ENCODE results near the gene KATNBL1. TPM values are rescaled to one million over a fixed set of nuclear protein-coding genes. Genes with fewer than 3 reads are reported as not detected.

Gene KATNBL1
- total and polyA plus RNA-seq, 2 experiments from 2014 or later, result 68.2 to 96.1 TPM

GRCh38 chr15:34116620-34117019, 93.3 kb downstream of the KATNBL1 start:
- no peaks in the 10 kb centered on the region for H3K4me1 ChIP-seq (ENCODE audit: insufficient read depth)
- Mint-ChIP-seq H3K4me1 (no peaks in the 10 kb centered on the region), H3K9me3 (no peaks in the 10 kb centered on the region; the same call in 2 of the 3 replicates), H3K27ac (no peak overlapping the region), H3K4me3 (no peak overlapping the region), H3K27me3 (ENCODE audit: insufficient read depth, low read depth, poor library complexity) (peaks cover 9% of the 10 kb centered on the region), H3K36me3 (ENCODE audit: low read depth) (no peaks in the 10 kb centered on the region)
- H3K4me2 ChIP-seq, result no peak overlapping the region
- H3K9me2 ChIP-seq (ENCODE audit: insufficient read depth), result no peaks in the 10 kb centered on the region
- no peaks in the 10 kb centered on the region for H3K27me3 ChIP-seq (ENCODE audit: insufficient read depth)
- ATAC-seq (no peak), DNase-seq (ENCODE audit: low spot score) (no peak)
- H3K79me2 ChIP-seq (replicated peaks; ENCODE audit: insufficient read depth), result no peaks in the 10 kb centered on the region
- no peaks in the 10 kb centered on the region for H4K20me1 ChIP-seq (replicated peaks; ENCODE audit: insufficient read depth)
- no peak overlapping the region for H3K4me3 ChIP-seq
- H3F3A ChIP-seq (replicated peaks; ENCODE audit: low read depth), result no peaks in the 10 kb centered on the region
- H2AFZ ChIP-seq, result no peak overlapping the region
- H3K27ac ChIP-seq (ENCODE audit: low read depth), result no peak overlapping the region
- TF ChIP-seq CTCF (conservative IDR thresholded peaks at IDR 0.05; ENCODE audit: low read depth in 2 of 2) (no peak), EZH2phosphoT487 (IDR thresholded peaks at IDR 0.05; ENCODE audit: unreplicated experiment) (no peak), ZNF114 (CRISPR knock-in tag; IDR thresholded peaks at IDR 0.05) (no peak), JUNB (IDR thresholded peaks at IDR 0.05; ENCODE audit: unreplicated experiment) (no peak)
- no peaks in the 10 kb centered on the region for H3K36me3 ChIP-seq (ENCODE audit: insufficient read depth)

- H3K4me3 ChIP-seq, result no peak overlapping the region
Observed at GRCh38 chr15:34114739-34115138, 95.2 kb downstream of the KATNBL1 start.

GRCh38 chr15:34114215-34114614, 95.7 kb downstream of the KATNBL1 start:
- peaks cover 11% of the 10 kb centered on the region for H3K27me3 Mint-ChIP-seq (ENCODE audit: insufficient read depth, low read depth, poor library complexity)
- H3K36me3 ChIP-seq (ENCODE audit: insufficient read depth), result no peaks in the 10 kb centered on the region
- H3K9me3 Mint-ChIP-seq, result no peaks in the 10 kb centered on the region; the same call in 2 of the 3 replicates
- TF ChIP-seq ZNF114 (CRISPR knock-in tag; IDR thresholded peaks at IDR 0.05) (no peak), JUNB (IDR thresholded peaks at IDR 0.05; ENCODE audit: unreplicated experiment) (no peak), ZNF462 (CRISPR knock-in tag; IDR thresholded peaks at IDR 0.05) (no peak)

More at GRCh38 chr15:34114739-34115138, 95.2 kb downstream of the KATNBL1 start:
- Histone ChIP-seq H3K4me1 (ENCODE audit: insufficient read depth) (no peaks in the 10 kb centered on the region), H3F3A (replicated peaks; ENCODE audit: low read depth) (no peaks in the 10 kb centered on the region), H3K9me2 (ENCODE audit: insufficient read depth) (no peaks in the 10 kb centered on the region), H4K20me1 (replicated peaks; ENCODE audit: insufficient read depth) (no peaks in the 10 kb centered on the region), H3K27me3 (ENCODE audit: insufficient read depth) (no peaks in the 10 kb centered on the region), H3K4me2 (no peak overlapping the region), H3K27ac (ENCODE audit: low read depth) (no peak overlapping the region), H3K36me3 (ENCODE audit: insufficient read depth) (no peaks in the 10 kb centered on the region), H3K79me2 (replicated peaks; ENCODE audit: insufficient read depth) (no peaks in the 10 kb centered on the region), H2AFZ (no peak overlapping the region)
- ATAC-seq (no peak), DNase-seq (ENCODE audit: low spot score) (no peak)
- no peaks in the 10 kb centered on the region; the same call in 2 of the 3 replicates for H3K9me3 Mint-ChIP-seq
- no peaks in the 10 kb centered on the region for H3K36me3 Mint-ChIP-seq (ENCODE audit: low read depth)
- H3K27ac Mint-ChIP-seq, result no peak overlapping the region
- TF ChIP-seq ETS1 (IDR thresholded peaks at IDR 0.05), result no peak
- TF ChIP-seq NANOG (IDR thresholded peaks at IDR 0.05; ENCODE audit: borderline replicate concordance), result no peak
- peaks cover 9% of the 10 kb centered on the region for H3K27me3 Mint-ChIP-seq (ENCODE audit: insufficient read depth, low read depth, poor library complexity)
- H3K4me3 Mint-ChIP-seq, result no peak overlapping the region
- H3K4me1 Mint-ChIP-seq, result peaks cover 5% of the 10 kb centered on the region; the same call in 2 of the 3 replicates

More at GRCh38 chr15:34114215-34114614, 95.7 kb downstream of the KATNBL1 start:
- Histone ChIP-seq H3K4me3 (no peak overlapping the region), H3K4me1 (ENCODE audit: insufficient read depth) (no peaks in the 10 kb centered on the region), H3K27ac (ENCODE audit: low read depth) (no peak overlapping the region), H3K79me2 (replicated peaks; ENCODE audit: insufficient read depth) (no peaks in the 10 kb centered on the region), H2AFZ (no peak overlapping the region), H3K27me3 (ENCODE audit: insufficient read depth) (no peaks in the 10 kb centered on the region), H3F3A (replicated peaks; ENCODE audit: low read depth) (no peaks in the 10 kb centered on the region), H3K9me2 (ENCODE audit: insufficient read depth) (no peaks in the 10 kb centered on the region), H4K20me1 (replicated peaks; ENCODE audit: insufficient read depth) (no peaks in the 10 kb centered on the region), H3K4me2 (no peak overlapping the region)
- no peak for DNase-seq (ENCODE audit: low spot score)
- ATAC-seq, result no peak
- Mint-ChIP-seq H3K4me1 (peaks cover 6% of the 10 kb centered on the region; the same call in 2 of the 3 replicates), H3K36me3 (ENCODE audit: low read depth) (no peaks in the 10 kb centered on the region), H3K4me3 (no peak overlapping the region), H3K27ac (no peak overlapping the region)
